H1 (cell line): ENCODE data around the gene OLAH. TPM values are rescaled to one million over a fixed set of nuclear protein-coding genes. Genes with fewer than 3 reads are reported as not detected.

Source experiments
- CTCF ChIA-PET: fragments of 300-600 bp; sonication (Branson Sonifier 250); formaldehyde crosslinking; loops from one replicate; lab custom pipeline; 2021; ENCODE audit not compliant: partially characterized antibody; lab: Charles Lee
- POLR2A ChIA-PET: fragments of 300-600 bp; sonication (Branson Sonifier 250); formaldehyde crosslinking; loops from one replicate; lab custom pipeline; 2021; ENCODE audit warnings: inconsistent platforms; ENCODE audit not compliant: partially characterized antibody; lab: Charles Lee
- DNase-seq, 2 experiments: peaks; one replicate each; pipeline versions ENCODE4 v3.0.0 to v3.0.0-alpha.2; 2010 to 2022; ENCODE audit warnings: low spot score in 2 of 2, low read depth in 1 of 2, mixed read lengths in 1 of 2
- FAIRE-seq: peaks from 2 replicates; lab custom pipeline; 2011; peaks lifted over from hg19 to GRCh38; lab: Jason Lieb, UNC
- H2AFZ ChIP-seq: 2 replicates; pipeline ENCODE4 v1.8.1; 2012; ENCODE audit warnings: low read length, inconsistent platforms
- H2AK5ac ChIP-seq: 2 replicates; pipeline ENCODE4 v1.6.1; 2013; ENCODE audit warnings: low read depth, low read length
- H2BK120ac ChIP-seq: replicated peaks from 2 replicates; pipeline ENCODE3; 2013; ENCODE audit warnings: low read depth, low read length, inconsistent platforms
- H2BK12ac ChIP-seq: 2 replicates; pipeline ENCODE4 v1.6.1; 2013; ENCODE audit warnings: low read depth, low read length
- H2BK15ac ChIP-seq: 2 replicates; pipeline ENCODE4 v1.6.1; 2013; ENCODE audit warnings: low read length
- H2BK20ac ChIP-seq: 2 replicates; pipeline ENCODE4 v1.6.1; 2013; ENCODE audit warnings: low read length
- H2BK5ac ChIP-seq: 2 replicates; pipeline ENCODE4 v1.6.1; 2013; ENCODE audit warnings: low read depth, low read length
- H3K14ac ChIP-seq: 2 replicates; pipeline ENCODE4 v1.6.1; 2013; ENCODE audit warnings: inconsistent platforms; ENCODE audit not compliant: insufficient read length
- H3K18ac ChIP-seq: 2 replicates; pipeline ENCODE4 v1.6.1; 2013; ENCODE audit warnings: low read length; ENCODE audit errors: extremely low read depth
- H3K23ac ChIP-seq: 2 replicates; pipeline ENCODE4 v1.6.1; 2013; ENCODE audit warnings: inconsistent platforms; ENCODE audit not compliant: insufficient read length
- H3K23me2 ChIP-seq: 2 replicates; pipeline ENCODE4 v1.6.1; 2013; ENCODE audit warnings: low read depth, low read length
- H3K27ac ChIP-seq: 2 replicates; pipeline ENCODE4 v1.6.1; 2011; ENCODE audit warnings: low read depth, low read length, inconsistent platforms
- H3K27me3 ChIP-seq, 4 experiments: replicated peaks in 1 of 4; 1 replicate in 1 of 4; 2 replicates in 3 of 4; pipeline versions ENCODE4 v1.6.1 to v1.8.1; 2011 to 2013; ENCODE audit warnings: low read length in 3 of 4, mild to moderate bottlenecking in 3 of 4, inconsistent platforms in 2 of 4, mixed read lengths in 2 of 4, moderate library complexity in 1 of 4; ENCODE audit not compliant: control insufficient read depth in 3 of 4, insufficient read depth in 3 of 4; ENCODE audit errors: extremely low read depth in 1 of 4
- H3K36me3 ChIP-seq, 4 experiments: 2 replicates each; pipeline versions ENCODE4 v1.6.1 to v1.8.1; 2011 to 2013; ENCODE audit warnings: mild to moderate bottlenecking in 4 of 4, low read length in 3 of 4, moderate library complexity in 2 of 4, control low read depth in 1 of 4, inconsistent platforms in 1 of 4; ENCODE audit not compliant: insufficient read depth in 4 of 4, control insufficient read depth in 2 of 4
- H3K4ac ChIP-seq: replicated peaks from 2 replicates; pipeline ENCODE3; 2013; ENCODE audit warnings: low read length, low read depth, mixed read lengths, inconsistent platforms; ENCODE audit not compliant: insufficient read length
- H3K4me1 ChIP-seq, 4 experiments: replicated peaks in 1 of 4; 1 replicate in 1 of 4; 2 replicates in 3 of 4; pipeline versions ENCODE4 v1.6.1 to v1.8.1; 2011 to 2013; ENCODE audit warnings: low read length in 3 of 4, inconsistent platforms in 2 of 4, mixed read lengths in 1 of 4; ENCODE audit not compliant: insufficient read depth in 4 of 4, control insufficient read depth in 3 of 4
- H3K4me2 ChIP-seq, 2 experiments: 2 replicates each; pipeline versions ENCODE4 v1.6.1 to v1.8.1; 2011 to 2013; ENCODE audit warnings: low read depth in 2 of 2, low read length in 2 of 2, control low read depth in 1 of 2, inconsistent platforms in 1 of 2, mild to moderate bottlenecking in 1 of 2; ENCODE audit not compliant: insufficient read depth in 1 of 2
- H3K4me3 ChIP-seq, 4 experiments: fragments of 200-600, 300-600 bp in 1 of 4; sonication (generic), shearing (Covaris generic), sonication (Bioruptor Twin) in 1 of 4; 2 replicates each; pipeline versions ENCODE4 v1.5.1 to v1.8.1; 2011 to 2016; ENCODE audit warnings: low read length in 4 of 4, low read depth in 3 of 4, control low read depth in 2 of 4, inconsistent platforms in 2 of 4, mild to moderate bottlenecking in 2 of 4, mixed read lengths in 1 of 4, moderate library complexity in 1 of 4; ENCODE audit not compliant: insufficient read depth in 2 of 4; ENCODE audit errors: extremely low read depth in 1 of 4
- H3K56ac ChIP-seq: replicated peaks from 2 replicates; pipeline ENCODE3; 2013; ENCODE audit warnings: low read depth, mild to moderate bottlenecking, mixed read lengths, low read length, inconsistent platforms; ENCODE audit not compliant: insufficient read length
- H3K79me1 ChIP-seq: 2 replicates; pipeline ENCODE4 v1.6.1; 2013; ENCODE audit warnings: low read depth, low read length, control low read depth
- H3K79me2 ChIP-seq, 2 experiments: 2 replicates each; pipeline versions ENCODE4 v1.6.1 to v1.8.1; 2012 to 2013; ENCODE audit warnings: low read length in 2 of 2, mild to moderate bottlenecking in 2 of 2, inconsistent platforms in 1 of 2; ENCODE audit not compliant: insufficient read depth in 2 of 2, control insufficient read depth in 1 of 2
- H3K9ac ChIP-seq, 4 experiments: replicated peaks in 1 of 4; 1 replicate in 1 of 4; 2 replicates in 3 of 4; pipeline versions ENCODE4 v1.6.1 to v1.8.1; 2011 to 2013; ENCODE audit warnings: low read depth in 3 of 4, low read length in 3 of 4, control low read depth in 2 of 4, mild to moderate bottlenecking in 2 of 4, moderate library complexity in 2 of 4, inconsistent platforms in 1 of 4; ENCODE audit errors: extremely low read depth in 1 of 4
- H3K9me3 ChIP-seq, 2 experiments: 2 replicates each; pipeline versions ENCODE4 v1.6.1 to v1.8.1; 2012 to 2013; ENCODE audit warnings: mild to moderate bottlenecking in 2 of 2, moderate library complexity in 2 of 2, control low read depth in 1 of 2, inconsistent platforms in 1 of 2, low read depth in 1 of 2, low read length in 1 of 2, mixed read lengths in 1 of 2; ENCODE audit not compliant: insufficient read depth in 2 of 2
- H4K20me1 ChIP-seq, 2 experiments: replicated peaks in 1 of 2; 2 replicates each; pipeline versions ENCODE3 to v1.8.1; 2011 to 2013; ENCODE audit warnings: inconsistent platforms in 2 of 2, low read length in 2 of 2, mild to moderate bottlenecking in 1 of 2; ENCODE audit not compliant: insufficient read depth in 2 of 2, control insufficient read depth in 1 of 2
- H4K5ac ChIP-seq: 2 replicates; pipeline ENCODE4 v1.6.1; 2013; ENCODE audit warnings: low read length, low read depth, mixed read lengths, inconsistent platforms; ENCODE audit not compliant: insufficient read length
- H4K8ac ChIP-seq: 2 replicates; pipeline ENCODE4 v1.8.0; 2013; ENCODE audit warnings: mild to moderate bottlenecking, moderate library complexity, low read length, inconsistent platforms; ENCODE audit not compliant: insufficient read depth; ENCODE audit errors: extremely low read depth
- H4K91ac ChIP-seq: replicated peaks from 2 replicates; pipeline ENCODE3; 2013; ENCODE audit warnings: low read length, mixed read lengths, inconsistent platforms; ENCODE audit not compliant: insufficient read length
- ASH2L ChIP-seq: fragments of 200-600, 300-600 bp; sonication (generic); IDR thresholded peaks from one replicate; pipeline ENCODE4 v1.7.1; 2017; ENCODE audit warnings: low read length
- CBX8 ChIP-seq: fragments of 300-800, 300-1000 bp; sonication (generic); IDR thresholded peaks from 2 replicates; pipeline ENCODE4 v1.7.1; 2016; ENCODE audit warnings: low read depth, low read length, borderline replicate concordance
- CHD2 ChIP-seq: IDR thresholded peaks from 2 replicates; pipeline ENCODE4 v1.6.1; 2012; ENCODE audit warnings: low read length, improper control_type of control experiment
- GTF2F1 ChIP-seq: IDR thresholded peaks from 2 replicates; pipeline ENCODE4 v1.6.1; 2012; ENCODE audit warnings: low read depth, low read length, improper control_type of control experiment, borderline replicate concordance
- MAFK ChIP-seq: IDR thresholded peaks from 2 replicates; pipeline ENCODE4 v1.6.1; 2012; ENCODE audit warnings: low read depth, mild to moderate bottlenecking, improper control_type of control experiment, low read length
- SP2 ChIP-seq: IDR thresholded peaks from 2 replicates; pipeline ENCODE4 v1.6.1; 2012; ENCODE audit warnings: mild to moderate bottlenecking, low read length, inconsistent platforms
- TAF1 ChIP-seq: IDR thresholded peaks from 2 replicates; pipeline ENCODE4 v1.6.1; 2011; ENCODE audit warnings: mild to moderate bottlenecking, low read depth, low read length
- WGBS, 2 experiments: shearing (Covaris generic) in 1 of 2; methylation state at CpG; one replicate each; pipeline versions ENCODE4 v1.1.6 to v1.1.7; 2013 to 2015; ENCODE audit warnings: low lambda C conversion rate in 2 of 2, mixed read lengths in 2 of 2, inconsistent platforms in 1 of 2, low coverage in 1 of 2, missing lambda C conversion rate in 1 of 2; ENCODE audit not compliant: insufficient replicate concordance in 2 of 2, insufficient coverage in 1 of 2, insufficient read length in 1 of 2; ENCODE audit errors: extremely low coverage in 1 of 2, missing lambda C conversion rate in 1 of 2; 5-methylcytosine and 5-hydroxymethylcytosine counted together
- polyA plus RNA-seq, 7 experiments: library from polyadenylated mRNA; depleted of rRNA in 3 of 7; stranded (reverse) in 5 of 7; unstranded in 2 of 7; fragments of >200 nt in 5 of 7; fragments of 200-250 nt in 2 of 7; gene quantifications; 1 replicate in 5 of 7; 2 replicates in 1 of 7; 4 replicates in 1 of 7; pipeline versions ENCODE4 v1.2.1 to v1.2.3, GENCODE V29; 2011 to 2013; ENCODE audit warnings: missing spikeins in 2 of 7, mixed read lengths in 2 of 7
- total RNA-seq: library from RNA; stranded (reverse); fragmentation: NEBNext Ultra II Directional; extraction: Animal tissue kit (Norgen Biotek cat#: 25700); gene quantifications from 2 replicates; pipeline ENCODE4 v1.2.1, GENCODE V29; 2021

The OLAH gene
- total and polyA plus RNA-seq, 2 of the 8 experiments (the other 6 are each of a cell fraction or from before 2014, with no cell fraction given) = not detected

DNA sequence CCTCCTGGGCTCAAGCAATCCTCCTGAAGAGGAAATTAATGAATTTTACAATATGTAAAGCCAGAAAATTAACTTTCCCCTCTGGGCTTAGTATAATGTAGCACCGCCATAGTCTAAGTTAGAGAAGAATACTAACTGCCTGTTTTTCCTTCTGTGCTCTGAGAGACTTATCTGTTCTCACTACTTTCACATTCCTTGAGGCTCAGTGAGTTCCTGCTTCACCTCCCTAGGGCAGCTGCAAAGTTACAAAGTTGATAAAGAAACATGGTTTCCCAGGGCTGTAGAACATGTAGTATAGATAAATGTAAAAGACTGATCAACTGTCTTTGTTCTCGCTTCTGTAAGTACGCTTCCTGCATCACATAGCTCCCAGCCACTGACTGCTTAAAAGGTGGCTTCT lies 16.0 kb upstream of the OLAH start:
- ChIA-PET POLR2A (no interaction called here), CTCF (no interaction called here)

More for the DNA sequence above, 16.0 kb upstream of the OLAH start:
- 78% methylated on average over 3 of the region's 3 CpGs; no CpG with 5 or more reads in 1 of the 2 experiments for WGBS, 2 experiments
- H2BK15ac ChIP-seq = no peak overlapping the region
- no peak for DNase-seq
- H4K5ac ChIP-seq = no peak overlapping the region
- no peak overlapping the region for H4K8ac ChIP-seq
- no peaks in the 10 kb centered on the region for H3K4me1 ChIP-seq
- H3K27me3 ChIP-seq = no peaks in the 10 kb centered on the region
- no peaks in the 10 kb centered on the region for H3K9me3 ChIP-seq
- H4K91ac ChIP-seq = no peak overlapping the region
- no peak for FAIRE-seq
- no peaks in the 10 kb centered on the region for H3K79me2 ChIP-seq
- H3K4me3 ChIP-seq = no peak overlapping the region
- H3K9ac ChIP-seq = no peak overlapping the region
- no peak overlapping the region for H2BK12ac ChIP-seq
- H3K56ac ChIP-seq = no peak overlapping the region
- H2AK5ac ChIP-seq = no peak overlapping the region
- H3K4me2 ChIP-seq = no peak overlapping the region
- H3K14ac ChIP-seq = no peak overlapping the region
- no peak overlapping the region for H3K18ac ChIP-seq
- no peak overlapping the region for H3K23ac ChIP-seq
- H2BK5ac ChIP-seq = no peak overlapping the region
- H3K27ac ChIP-seq = no peak overlapping the region
- H2AFZ ChIP-seq = no peak overlapping the region
- no peaks in the 10 kb centered on the region for H4K20me1 ChIP-seq
- no peak overlapping the region for H3K4ac ChIP-seq
- H3K36me3 ChIP-seq = no peaks in the 10 kb centered on the region
- H2BK20ac ChIP-seq = no peak overlapping the region
- H3K79me1 ChIP-seq = no peaks in the 10 kb centered on the region
- TF ChIP-seq MAFK = no peak
- TF ChIP-seq TAF1 = no peak
- no peak for TF ChIP-seq SP2
- no peak for TF ChIP-seq CHD2
- no peak for TF ChIP-seq GTF2F1
- no peak for TF ChIP-seq ASH2L
- TF ChIP-seq CBX8 = no peak
- H3K23me2 ChIP-seq = no peaks in the 10 kb centered on the region
- no peak overlapping the region for H2BK120ac ChIP-seq
